Measurements from ENCODE around the gene IQCK.

The IQCK gene

GRCh38 chr16:19708296-19709205, 9.5 kb upstream of the IQCK start:
- Histone ChIP-seq H3K27ac (no peak overlapping the region), H4K20me1 (ENCODE audit: insufficient read depth) (no peaks in the 10 kb centered on the region), H2AFZ (ENCODE audit: low read depth) (no peak overlapping the region), H3K4me1 (ENCODE audit: low read depth, poor library complexity, severe bottlenecking) (no peaks in the 10 kb centered on the region), H3K79me2 (ENCODE audit: insufficient read depth, low read depth) (peaks cover 13% of the 10 kb centered on the region; the same call in 1 of the 2 replicates), H3K4me2 (no peak overlapping the region), H3K27me3 (ENCODE audit: insufficient read depth, low read depth) (no peaks in the 10 kb centered on the region), H3K4me3 (IDR thresholded peaks at IDR 0.05; ENCODE audit: insufficient read depth, low read depth, low read length) (no peak overlapping the region), H3K36me3 (ENCODE audit: insufficient read depth) (peaks cover 14% of the 10 kb centered on the region; the same call in 1 of the 2 replicates), H3K9ac (no peak overlapping the region)
- no peak for TF ChIP-seq CTCF (conservative IDR thresholded peaks at IDR 0.05; ENCODE audit: low read depth, low read length)

- Histone ChIP-seq H3K27me3 (ENCODE audit: insufficient read depth, low read depth) (no peaks in the 10 kb centered on the region), H3K4me1 (ENCODE audit: low read depth, poor library complexity, severe bottlenecking) (no peaks in the 10 kb centered on the region), H2AFZ (ENCODE audit: low read depth) (no peak overlapping the region), H4K20me1 (ENCODE audit: insufficient read depth) (no peaks in the 10 kb centered on the region), H3K27ac (no peak overlapping the region), H3K79me2 (ENCODE audit: insufficient read depth, low read depth) (peaks cover 16% of the 10 kb centered on the region; the same call in 1 of the 2 replicates), H3K9ac (no peak overlapping the region), H3K4me3 (IDR thresholded peaks at IDR 0.05; ENCODE audit: insufficient read depth, low read depth, low read length) (no peak overlapping the region), H3K36me3 (ENCODE audit: insufficient read depth) (peaks cover 11% of the 10 kb centered on the region; the same call in 1 of the 2 replicates), H3K4me2 (no peak overlapping the region)
- no peak for TF ChIP-seq CTCF (conservative IDR thresholded peaks at IDR 0.05; ENCODE audit: low read depth, low read length)
These were observed 8.5 kb upstream of the IQCK start for GRCh38 chr16:19709381-19710136.

- Histone ChIP-seq H3K27ac (no peak overlapping the region), H3K9ac (no peak overlapping the region), H4K20me1 (ENCODE audit: insufficient read depth) (no peaks in the 10 kb centered on the region), H3K36me3 (ENCODE audit: insufficient read depth) (0 out of 2 replicates have a peak, but pooled peaks cover 5% of the 10 kb centered on the region), H3K4me1 (ENCODE audit: low read depth, poor library complexity, severe bottlenecking) (no peaks in the 10 kb centered on the region), H3K27me3 (ENCODE audit: insufficient read depth, low read depth) (no peaks in the 10 kb centered on the region), H3K4me3 (IDR thresholded peaks at IDR 0.05; ENCODE audit: insufficient read depth, low read depth, low read length) (no peak overlapping the region), H3K4me2 (no peak overlapping the region), H2AFZ (ENCODE audit: low read depth) (no peak overlapping the region), H3K79me2 (ENCODE audit: insufficient read depth, low read depth) (peaks cover 24% of the 10 kb centered on the region)
- TF ChIP-seq CTCF (conservative IDR thresholded peaks at IDR 0.05; ENCODE audit: low read depth, low read length), result no peak
These were observed 7.7 kb upstream of the IQCK start for GRCh38 chr16:19710191-19710908.

- Histone ChIP-seq H3K4me1 (ENCODE audit: low read depth, poor library complexity, severe bottlenecking) (peaks cover under 1% of the 10 kb centered on the region), H3K9ac (no peak overlapping the region), H3K36me3 (ENCODE audit: insufficient read depth) (no peaks in the 10 kb centered on the region), H3K4me2 (no peak overlapping the region), H3K4me3 (IDR thresholded peaks at IDR 0.05; ENCODE audit: insufficient read depth, low read depth, low read length) (no peak overlapping the region), H4K20me1 (ENCODE audit: insufficient read depth) (no peaks in the 10 kb centered on the region), H3K27me3 (ENCODE audit: insufficient read depth, low read depth) (no peaks in the 10 kb centered on the region), H2AFZ (ENCODE audit: low read depth) (no peak overlapping the region), H3K79me2 (ENCODE audit: insufficient read depth, low read depth) (peaks cover 31% of the 10 kb centered on the region), H3K27ac (no peak overlapping the region)
- no peak for TF ChIP-seq CTCF (conservative IDR thresholded peaks at IDR 0.05; ENCODE audit: low read depth, low read length)
These were observed 7.0 kb upstream of the IQCK start for GRCh38 chr16:19710991-19711545.
